ENCODE data around the gene PTPRD. TPM values are rescaled to one million over a fixed set of nuclear protein-coding genes. Genes with fewer than 3 reads are reported as not detected.

Gene PTPRD
- total RNA-seq, 1 donor from 2014 or later, result 532 TPM

DNA sequence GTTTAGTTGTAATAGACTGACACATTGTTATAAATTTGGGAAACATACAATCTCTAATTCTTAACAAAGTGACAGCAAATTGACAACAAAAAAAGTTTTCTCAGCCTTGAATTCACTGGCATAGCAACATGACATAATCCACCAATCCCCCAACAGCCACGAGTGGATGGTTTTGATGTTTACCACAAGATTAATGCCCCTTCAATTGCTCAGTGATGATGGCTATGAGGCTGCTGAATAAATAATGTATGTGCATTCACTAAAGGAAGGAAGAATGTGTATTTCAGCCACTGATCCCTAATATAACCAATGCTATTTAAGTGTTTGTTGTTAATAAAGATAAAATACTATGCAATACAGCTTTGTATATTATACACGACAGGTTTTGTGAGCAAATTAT, 2069.6 kb downstream of the PTPRD start:
- no peak overlapping the region for H3K27ac Mint-ChIP-seq (ENCODE audit: unreplicated experiment)
- H3K4me1 Mint-ChIP-seq (ENCODE audit: low read depth, unreplicated experiment), result peaks cover 2% of the 10 kb centered on the region

DNA sequence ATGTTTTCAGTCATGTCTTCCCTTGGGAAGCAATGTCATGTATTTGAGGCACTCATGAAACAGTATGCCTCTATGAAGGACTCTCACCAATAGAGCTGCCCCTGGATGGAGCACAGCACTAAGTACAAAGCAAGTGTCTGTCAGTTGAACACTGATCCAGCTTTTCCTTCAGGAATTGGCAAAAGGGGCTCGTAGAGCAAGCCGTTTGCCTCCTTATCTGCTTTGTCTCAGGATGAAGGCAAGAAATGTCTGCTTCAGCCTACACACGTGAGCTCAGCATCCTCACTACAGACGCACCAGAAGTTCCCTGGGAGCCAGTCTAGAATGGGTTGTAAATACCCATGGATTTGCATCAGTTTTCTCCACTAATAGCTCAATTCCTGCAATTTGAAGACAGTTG, 2070.3 kb downstream of the PTPRD start:
- Mint-ChIP-seq H3K27me3 (ENCODE audit: unreplicated experiment) (no peaks in the 10 kb centered on the region), H3K36me3 (ENCODE audit: unreplicated experiment) (no peaks in the 10 kb centered on the region), H3K9me3 (ENCODE audit: unreplicated experiment) (peaks cover 1% of the 10 kb centered on the region), H3K27ac (ENCODE audit: unreplicated experiment) (no peak overlapping the region), H3K4me3 (ENCODE audit: unreplicated experiment) (no peak overlapping the region), H3K4me1 (ENCODE audit: low read depth, unreplicated experiment) (no peaks in the 10 kb centered on the region)
- DNase-seq, result no peak
- TF ChIP-seq, protein P1, sequence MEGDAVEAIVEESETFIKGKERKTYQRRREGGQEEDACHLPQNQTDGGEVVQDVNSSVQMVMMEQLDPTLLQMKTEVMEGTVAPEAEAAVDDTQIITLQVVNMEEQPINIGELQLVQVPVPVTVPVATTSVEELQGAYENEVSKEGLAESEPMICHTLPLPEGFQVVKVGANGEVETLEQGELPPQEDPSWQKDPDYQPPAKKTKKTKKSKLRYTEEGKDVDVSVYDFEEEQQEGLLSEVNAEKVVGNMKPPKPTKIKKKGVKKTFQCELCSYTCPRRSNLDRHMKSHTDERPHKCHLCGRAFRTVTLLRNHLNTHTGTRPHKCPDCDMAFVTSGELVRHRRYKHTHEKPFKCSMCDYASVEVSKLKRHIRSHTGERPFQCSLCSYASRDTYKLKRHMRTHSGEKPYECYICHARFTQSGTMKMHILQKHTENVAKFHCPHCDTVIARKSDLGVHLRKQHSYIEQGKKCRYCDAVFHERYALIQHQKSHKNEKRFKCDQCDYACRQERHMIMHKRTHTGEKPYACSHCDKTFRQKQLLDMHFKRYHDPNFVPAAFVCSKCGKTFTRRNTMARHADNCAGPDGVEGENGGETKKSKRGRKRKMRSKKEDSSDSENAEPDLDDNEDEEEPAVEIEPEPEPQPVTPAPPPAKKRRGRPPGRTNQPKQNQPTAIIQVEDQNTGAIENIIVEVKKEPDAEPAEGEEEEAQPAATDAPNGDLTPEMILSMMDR (IDR thresholded peaks at IDR 0.05; ENCODE audit: partially characterized antibody, unreplicated experiment), result no peak

More for the DNA sequence above, 2069.6 kb downstream of the PTPRD start:
- Mint-ChIP-seq H3K4me3 (ENCODE audit: unreplicated experiment) (no peak overlapping the region), H3K36me3 (ENCODE audit: unreplicated experiment) (no peaks in the 10 kb centered on the region), H3K9me3 (ENCODE audit: unreplicated experiment) (peaks cover 1% of the 10 kb centered on the region), H3K27me3 (ENCODE audit: unreplicated experiment) (no peaks in the 10 kb centered on the region)
- no peak for DNase-seq
- TF ChIP-seq, protein P1 (IDR thresholded peaks at IDR 0.05; ENCODE audit: partially characterized antibody, unreplicated experiment), result no peak

DNA sequence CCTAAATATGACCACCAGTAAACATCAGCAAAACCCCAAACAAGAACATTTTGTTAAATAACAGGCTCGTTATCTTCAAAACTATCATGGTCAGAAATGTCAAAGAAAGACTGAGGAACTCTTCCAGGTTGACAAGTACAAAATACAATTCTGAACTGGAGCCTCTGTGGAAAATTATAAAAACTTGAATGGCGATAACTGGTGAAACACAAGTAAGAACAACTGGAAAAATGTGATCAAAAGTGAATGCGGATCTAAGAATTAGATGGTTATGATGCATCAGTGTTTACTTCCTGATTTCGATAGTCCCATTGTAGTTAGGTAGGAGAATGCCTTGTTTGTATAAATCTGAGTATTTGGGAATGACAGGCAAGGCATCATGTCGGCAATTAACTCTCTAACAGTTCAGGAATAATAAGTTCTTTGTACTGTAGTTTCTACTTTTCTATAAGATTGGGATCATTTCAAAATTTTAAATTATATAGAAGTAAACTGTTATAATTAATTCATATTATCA, 2073.1 kb downstream of the PTPRD start:
- Mint-ChIP-seq H3K4me3 (ENCODE audit: unreplicated experiment) (no peak overlapping the region), H3K27ac (ENCODE audit: unreplicated experiment) (no peak overlapping the region), H3K4me1 (ENCODE audit: low read depth, unreplicated experiment) (no peaks in the 10 kb centered on the region), H3K27me3 (ENCODE audit: unreplicated experiment) (no peaks in the 10 kb centered on the region), H3K36me3 (ENCODE audit: unreplicated experiment) (no peaks in the 10 kb centered on the region), H3K9me3 (ENCODE audit: unreplicated experiment) (peaks cover 1% of the 10 kb centered on the region)
- TF ChIP-seq, protein P1 (IDR thresholded peaks at IDR 0.05; ENCODE audit: partially characterized antibody, unreplicated experiment), result no peak
- no peak for DNase-seq

DNA sequence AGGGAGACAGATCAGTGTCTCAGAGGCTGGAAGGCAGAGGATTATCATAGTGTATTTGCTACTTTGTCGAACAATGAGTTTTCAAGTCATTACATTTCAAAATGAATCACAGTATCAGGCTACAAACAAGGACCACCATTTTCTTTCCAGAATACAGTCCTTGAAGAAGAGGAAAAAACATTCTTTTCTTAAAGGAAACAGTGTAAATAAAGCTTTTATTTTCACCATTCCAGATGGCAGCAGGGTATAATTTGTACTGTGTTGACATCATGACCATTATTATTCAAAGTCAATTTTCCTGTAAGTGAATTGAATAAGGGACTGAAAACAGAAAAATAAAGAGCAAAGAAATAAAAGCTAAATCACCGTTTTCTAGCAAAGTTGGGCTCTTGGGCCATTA, 2076.0 kb downstream of the PTPRD start:
- TF ChIP-seq, protein P1 (IDR thresholded peaks at IDR 0.05; ENCODE audit: partially characterized antibody, unreplicated experiment), result no peak
- H3K27me3 Mint-ChIP-seq (ENCODE audit: unreplicated experiment), result no peaks in the 10 kb centered on the region
- no peaks in the 10 kb centered on the region for H3K9me3 Mint-ChIP-seq (ENCODE audit: unreplicated experiment)
- no peak for DNase-seq
- no peaks in the 10 kb centered on the region for H3K36me3 Mint-ChIP-seq (ENCODE audit: unreplicated experiment)
- no peak overlapping the region for H3K27ac Mint-ChIP-seq (ENCODE audit: unreplicated experiment)
- no peaks in the 10 kb centered on the region for H3K4me1 Mint-ChIP-seq (ENCODE audit: low read depth, unreplicated experiment)
- H3K4me3 Mint-ChIP-seq (ENCODE audit: unreplicated experiment), result no peak overlapping the region

DNA sequence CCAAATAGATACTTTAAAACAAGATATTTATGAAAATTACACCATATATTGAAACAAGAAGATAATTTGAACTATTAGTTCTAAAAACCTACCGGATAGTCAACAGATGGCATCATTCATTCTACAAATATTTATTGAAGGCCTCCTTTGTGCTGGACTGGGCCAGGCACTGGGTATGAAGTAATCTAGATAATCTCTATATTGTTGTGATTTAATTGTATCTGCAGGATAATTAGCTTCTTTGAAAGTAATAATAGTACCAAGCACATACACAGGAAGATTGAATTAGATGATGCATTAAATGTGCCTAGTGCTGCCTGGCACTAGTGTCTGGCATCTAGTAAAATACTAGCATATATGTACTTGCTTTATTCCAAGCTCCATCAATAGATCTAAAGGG, 2078.0 kb downstream of the PTPRD start:
- TF ChIP-seq, protein P1 (IDR thresholded peaks at IDR 0.05; ENCODE audit: partially characterized antibody, unreplicated experiment), result no peak
- no peak overlapping the region for H3K4me3 Mint-ChIP-seq (ENCODE audit: unreplicated experiment)
- H3K9me3 Mint-ChIP-seq (ENCODE audit: unreplicated experiment), result no peaks in the 10 kb centered on the region
- DNase-seq, result no peak
- H3K27me3 Mint-ChIP-seq (ENCODE audit: unreplicated experiment), result no peaks in the 10 kb centered on the region
- peaks cover 2% of the 10 kb centered on the region for H3K4me1 Mint-ChIP-seq (ENCODE audit: low read depth, unreplicated experiment)
- H3K36me3 Mint-ChIP-seq (ENCODE audit: unreplicated experiment), result no peaks in the 10 kb centered on the region
- H3K27ac Mint-ChIP-seq (ENCODE audit: unreplicated experiment), result no peak overlapping the region
